HG02763 (cell line): ENCODE measurements around the gene TCTN1.
"Not testable (repeated sequence)": the region's sequence is repeated elsewhere in the genome, so short reads cannot be mapped to it uniquely, and the experiment has no call there.

Experiments
- ATAC-seq: cut with Tn5 transposase; IDR thresholded peaks from one replicate; pipeline ENCODE4 v1.9.1; 2021; ENCODE audit warnings: mild to moderate bottlenecking, moderate library complexity; ENCODE audit not compliant: unreplicated experiment

The TCTN1 gene

DNA sequence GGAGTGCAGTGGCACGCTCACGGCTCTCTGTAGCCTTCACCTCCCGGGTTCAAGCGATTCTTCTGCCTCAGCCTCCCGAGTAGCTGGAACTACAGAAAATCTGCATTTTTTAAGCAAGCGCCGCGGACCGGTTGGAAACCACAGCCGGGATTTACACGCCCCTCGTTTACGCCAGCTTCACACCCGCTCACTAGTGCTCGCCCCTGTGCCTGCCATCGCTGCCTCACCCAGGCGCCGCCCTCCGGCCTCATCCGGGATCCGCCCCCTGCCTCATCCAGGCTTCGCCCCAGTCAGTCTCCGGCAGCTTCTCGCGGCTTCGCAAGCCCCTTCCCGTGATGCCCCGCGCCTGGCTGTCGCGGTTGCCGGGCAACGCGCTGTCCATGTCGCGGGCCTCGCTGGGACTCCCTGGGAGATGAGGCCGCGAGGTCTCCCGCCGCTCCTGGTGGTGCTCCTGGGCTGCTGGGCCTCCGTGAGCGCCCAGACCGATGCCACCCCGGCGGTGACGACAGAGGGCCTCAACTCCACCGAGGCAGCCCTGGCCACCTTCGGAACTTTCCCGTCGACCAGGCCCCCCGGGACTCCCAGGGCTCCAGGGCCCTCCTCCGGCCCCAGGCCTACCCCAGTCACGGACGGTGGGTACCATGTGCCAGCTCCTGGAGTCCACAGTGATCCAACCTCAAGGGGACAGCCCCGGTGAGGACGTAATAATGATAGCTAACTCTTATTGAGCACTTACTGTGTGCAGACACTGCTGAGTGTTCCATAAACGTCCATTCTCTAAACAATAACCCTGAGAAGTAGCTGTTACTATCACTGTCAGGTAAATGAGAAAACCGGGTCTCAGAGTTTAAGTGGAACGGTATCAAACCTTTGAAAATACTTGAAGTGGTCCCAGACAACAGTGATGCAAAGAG lies at the start of gene TCTN1:
Gene TCTN1 (plus strand): TSS at position 359 of the 914 bp plus-strand sequence. CDS start 54 bp downstream, at position 413.
- peak; percentile 91 for ATAC-seq

DNA sequence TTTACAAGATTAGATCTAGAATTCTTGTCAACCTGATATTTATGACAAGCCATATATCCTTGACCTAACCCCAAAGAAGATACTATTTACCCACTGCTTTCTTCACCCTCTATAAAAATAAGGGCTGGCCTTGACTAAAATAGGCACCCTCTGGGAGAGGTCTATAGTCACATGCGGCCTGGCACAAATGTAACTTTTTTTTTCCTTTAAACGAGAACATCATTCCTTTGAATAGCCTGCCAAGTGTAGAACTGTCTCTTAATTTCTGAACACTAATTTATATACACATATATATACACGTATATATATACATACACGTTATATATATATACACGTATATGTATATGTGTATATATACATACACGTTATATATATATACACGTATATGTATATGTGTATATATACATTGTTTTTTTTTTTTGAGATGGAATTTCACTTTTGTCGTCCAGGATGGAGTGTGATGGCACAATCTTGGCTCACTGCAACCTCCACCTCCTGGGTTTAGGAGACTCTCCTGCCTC lies 49.4 kb upstream of the TCTN1 start:
- no peak for ATAC-seq

DNA sequence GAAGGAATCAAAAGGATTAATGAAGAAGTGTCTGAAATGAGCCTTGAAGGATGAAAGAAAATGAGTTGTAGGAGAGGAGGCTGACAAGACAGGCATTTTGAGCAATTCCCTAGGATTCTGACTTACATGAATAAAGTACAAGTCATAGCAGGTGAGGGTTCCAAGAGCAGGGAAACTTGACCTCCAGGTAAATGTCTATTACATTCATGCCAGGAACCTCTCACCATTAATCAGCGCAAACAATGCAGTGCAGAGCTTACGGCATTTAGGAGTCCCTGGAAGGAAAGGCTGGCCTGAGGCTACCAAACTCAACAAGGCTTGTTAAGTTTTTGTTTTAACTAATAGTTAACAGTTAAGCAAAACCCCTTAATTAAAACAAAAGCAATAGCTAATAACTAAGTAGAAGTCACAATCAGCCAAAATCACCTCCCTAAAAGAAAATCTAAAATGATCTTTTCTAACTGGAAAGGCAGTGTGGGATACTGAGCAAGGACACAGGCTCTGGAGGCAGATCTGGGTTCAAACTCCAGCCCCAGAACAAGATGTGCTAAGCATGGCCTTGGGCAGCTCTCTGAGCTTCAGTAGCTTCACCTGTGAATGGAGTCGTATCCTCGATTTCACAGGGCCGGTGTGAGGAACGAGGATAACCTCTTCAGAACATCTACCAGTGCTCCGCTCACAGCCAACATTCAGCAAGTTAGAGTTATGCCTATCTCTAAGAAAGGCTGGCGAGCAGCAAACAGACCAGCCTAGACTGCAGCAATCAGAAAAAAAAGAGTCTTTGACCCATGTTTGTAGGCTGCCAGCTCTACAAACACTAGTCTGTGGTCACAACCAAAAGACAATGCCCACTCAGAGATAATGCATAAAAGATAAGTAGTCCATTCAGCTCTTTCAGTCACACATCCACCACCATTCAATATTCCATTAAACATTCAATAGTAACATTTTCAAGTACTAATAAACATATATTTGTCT lies 47.7 kb upstream of the TCTN1 start:
- ATAC-seq, result no peak

DNA sequence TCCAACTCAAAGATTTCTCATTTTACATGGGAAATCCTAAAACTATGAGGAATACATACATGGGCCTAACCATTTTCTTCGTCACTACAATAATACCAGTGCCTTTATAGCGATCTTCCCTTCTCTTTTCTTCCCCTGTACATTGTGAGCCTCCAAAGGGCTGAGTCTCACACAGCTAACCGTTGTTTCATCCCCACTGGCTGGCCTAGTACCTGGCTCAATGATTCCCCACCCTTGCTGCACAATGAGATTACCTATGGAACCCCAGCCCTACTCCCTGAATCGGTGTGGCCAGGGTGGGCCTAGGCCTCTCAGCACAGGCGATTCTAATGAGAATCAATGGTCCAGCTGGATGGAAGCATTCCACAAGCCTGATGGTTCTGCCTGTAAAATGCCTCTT lies 46.9 kb upstream of the TCTN1 start:
- no peak for ATAC-seq

DNA sequence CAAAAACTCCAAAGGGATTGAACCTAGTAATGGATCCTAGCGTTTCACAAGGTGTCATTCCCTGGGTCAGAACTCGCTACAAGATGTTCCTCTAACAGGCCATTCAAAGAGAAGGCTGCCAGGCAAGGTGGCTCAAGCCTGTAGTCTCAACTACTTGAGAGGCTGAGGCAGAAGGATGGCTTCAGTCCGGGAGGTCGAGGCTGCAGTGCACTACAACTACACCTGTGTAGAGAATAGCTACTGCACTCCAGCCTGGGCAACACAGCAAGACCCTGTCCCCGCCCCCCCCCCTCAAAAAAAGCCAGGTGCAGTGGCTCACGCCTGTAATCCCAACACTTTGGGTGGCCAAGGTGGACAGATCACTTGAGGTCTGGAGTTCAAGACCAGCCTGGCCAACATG lies 45.2 kb upstream of the TCTN1 start:
- ATAC-seq, result no peak

DNA sequence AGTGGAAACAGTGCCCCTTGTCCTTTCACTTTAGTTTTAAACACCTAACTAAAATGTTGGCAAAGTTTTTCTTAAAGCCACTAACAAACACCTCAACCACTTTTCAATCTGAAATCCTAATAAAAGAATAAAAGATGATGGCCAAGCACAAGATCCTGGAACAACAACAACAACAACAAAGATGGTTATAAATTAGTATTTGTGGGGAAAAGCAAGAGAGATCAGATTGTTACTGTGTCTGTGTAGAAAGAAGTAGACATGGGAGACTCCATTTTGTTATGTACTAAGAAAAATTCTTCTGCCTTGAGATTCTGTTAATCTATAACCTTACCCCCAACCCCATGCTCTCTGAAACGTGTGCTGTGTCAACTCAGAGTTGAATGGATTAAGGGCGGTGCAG lies 44.1 kb upstream of the TCTN1 start:
- not testable (repeated sequence) for ATAC-seq

DNA sequence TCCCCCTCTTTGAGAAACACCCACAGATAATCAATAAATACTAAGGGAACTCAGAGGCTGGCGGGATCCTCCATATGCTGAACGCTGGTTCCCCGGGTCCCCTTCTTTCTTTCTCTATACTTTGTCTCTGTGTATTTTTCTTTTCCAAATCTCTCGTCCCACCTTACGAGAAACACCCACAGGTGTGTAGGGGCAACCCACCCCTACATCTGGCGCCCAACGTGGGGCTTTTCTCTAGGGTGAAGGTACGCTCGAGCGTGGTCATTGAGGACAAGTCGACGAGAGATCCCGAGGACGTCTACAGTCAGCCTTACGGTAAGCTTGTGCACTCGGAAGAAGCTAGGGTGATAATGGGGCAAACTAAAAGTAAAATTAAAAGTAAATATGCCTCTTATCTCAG lies 43.1 kb upstream of the TCTN1 start:
- not testable (repeated sequence) for ATAC-seq

DNA sequence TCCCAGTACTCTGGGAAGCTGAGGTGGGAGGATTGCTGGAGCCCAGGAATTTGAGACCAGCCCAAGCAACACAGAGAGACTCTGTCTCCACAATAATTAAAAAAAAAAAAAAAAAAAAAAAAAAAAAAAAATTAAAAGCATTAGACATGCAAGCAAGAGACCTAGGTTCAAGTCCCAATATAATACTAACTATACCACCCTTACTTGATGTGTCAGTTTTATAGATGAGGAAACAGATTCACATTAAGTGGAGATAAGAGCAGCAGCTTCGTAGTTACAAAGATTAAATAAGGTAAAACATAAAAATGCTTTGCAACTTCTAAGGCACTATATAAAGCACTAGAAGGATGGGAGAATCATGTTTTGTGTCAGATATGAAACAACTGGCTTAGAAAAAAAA lies 39.9 kb upstream of the TCTN1 start:
- ATAC-seq, result no peak

DNA sequence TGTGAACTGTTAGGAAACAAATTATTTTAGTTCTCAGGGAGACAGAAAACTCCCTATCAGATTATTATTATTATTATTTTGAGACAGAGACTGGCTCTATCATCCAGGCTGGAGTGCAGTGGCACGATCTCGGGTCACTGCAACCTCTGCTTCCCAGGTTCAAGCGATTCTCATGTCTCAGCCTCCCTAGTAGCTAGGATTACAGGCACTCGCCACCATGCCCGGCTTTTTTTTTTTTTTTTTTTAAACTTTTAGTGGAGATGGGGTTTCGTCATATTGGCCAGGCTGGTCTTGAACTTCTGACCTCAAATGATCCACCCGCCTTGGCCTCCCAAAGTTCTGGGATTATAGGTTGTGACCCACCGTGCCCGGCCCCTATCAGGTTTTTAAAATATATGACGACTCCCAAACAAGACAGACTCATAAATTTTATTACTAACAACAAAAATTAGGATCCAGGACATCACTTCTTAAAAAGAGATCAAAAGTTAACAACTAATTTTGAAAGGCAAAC lies 39.2 kb upstream of the TCTN1 start:
- ATAC-seq, result not testable (repeated sequence)

DNA sequence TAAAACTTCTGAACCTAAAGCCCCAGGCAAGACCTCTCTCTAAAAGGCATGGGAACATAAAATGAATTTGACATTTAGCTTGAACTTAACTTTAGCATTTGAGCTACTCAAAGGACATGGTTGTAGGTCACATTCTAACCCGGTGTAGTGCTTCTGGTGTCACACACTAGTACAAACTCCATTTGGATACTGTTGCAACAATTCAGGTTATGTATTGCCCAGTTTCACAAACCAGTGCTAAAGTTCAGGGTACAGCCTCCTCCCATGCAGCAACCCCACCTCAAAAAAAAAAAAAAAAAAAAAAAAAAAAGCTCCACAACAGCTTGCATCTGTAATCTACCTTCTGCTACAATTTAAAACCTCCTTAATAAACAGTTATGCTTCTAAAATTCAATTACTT lies 38.6 kb upstream of the TCTN1 start:
- ATAC-seq, result no peak

DNA sequence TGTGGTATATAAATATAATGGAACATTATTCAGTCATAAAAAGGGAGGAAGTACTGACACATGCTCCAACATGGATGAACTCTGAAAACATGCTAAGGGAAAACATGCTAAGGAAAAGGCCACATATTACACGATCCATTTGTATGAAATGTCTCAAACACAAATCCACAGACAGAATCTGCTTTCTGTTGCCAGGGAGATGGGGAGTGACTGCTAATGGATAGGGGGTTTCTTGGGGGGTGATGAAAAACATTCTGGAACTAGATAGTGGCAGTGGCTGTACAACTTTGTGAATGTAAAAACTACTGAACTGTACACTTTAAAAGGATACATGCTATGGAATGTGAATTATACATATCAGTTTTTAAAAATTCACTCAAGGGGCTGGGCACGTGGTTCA lies 37.4 kb upstream of the TCTN1 start:
- no peak for ATAC-seq

DNA sequence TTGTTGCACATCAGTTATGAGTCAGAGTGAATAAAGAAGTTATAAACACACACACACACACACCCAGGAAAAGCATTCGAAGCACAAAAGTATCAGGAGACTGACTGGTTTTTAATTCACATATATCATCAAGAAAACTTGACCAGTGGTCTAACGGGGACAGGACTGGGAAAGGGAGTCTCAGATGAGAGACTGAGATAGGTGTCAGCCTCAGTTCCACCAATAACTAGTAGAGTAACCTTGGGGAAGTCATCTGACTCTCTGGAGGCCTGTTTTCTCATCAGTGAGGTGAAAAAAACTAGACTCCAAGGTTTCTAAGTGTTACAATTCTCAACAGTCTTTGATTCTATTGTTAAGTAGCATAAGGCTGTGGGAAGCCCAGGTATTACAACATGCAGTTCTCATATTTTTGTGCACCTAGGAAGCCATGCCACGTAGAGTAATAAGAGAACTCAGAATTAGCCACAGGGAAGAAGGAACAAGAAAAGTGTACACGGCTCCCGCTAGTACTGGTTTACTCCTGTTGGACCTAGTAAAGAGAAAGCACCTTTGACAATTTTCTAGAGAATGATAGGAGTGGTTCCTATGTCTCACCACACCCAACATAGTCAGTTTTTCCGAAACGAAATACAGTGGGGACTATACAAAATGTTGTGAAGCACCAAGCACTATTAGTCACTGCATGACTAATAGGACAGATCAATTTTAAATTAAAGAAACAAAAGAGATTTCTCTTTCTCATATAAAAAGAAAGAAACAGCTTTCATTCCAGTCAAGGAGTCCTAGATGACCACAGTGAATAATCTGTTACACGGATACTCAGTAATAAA lies 35.9 kb upstream of the TCTN1 start:
- ATAC-seq, result no peak

DNA sequence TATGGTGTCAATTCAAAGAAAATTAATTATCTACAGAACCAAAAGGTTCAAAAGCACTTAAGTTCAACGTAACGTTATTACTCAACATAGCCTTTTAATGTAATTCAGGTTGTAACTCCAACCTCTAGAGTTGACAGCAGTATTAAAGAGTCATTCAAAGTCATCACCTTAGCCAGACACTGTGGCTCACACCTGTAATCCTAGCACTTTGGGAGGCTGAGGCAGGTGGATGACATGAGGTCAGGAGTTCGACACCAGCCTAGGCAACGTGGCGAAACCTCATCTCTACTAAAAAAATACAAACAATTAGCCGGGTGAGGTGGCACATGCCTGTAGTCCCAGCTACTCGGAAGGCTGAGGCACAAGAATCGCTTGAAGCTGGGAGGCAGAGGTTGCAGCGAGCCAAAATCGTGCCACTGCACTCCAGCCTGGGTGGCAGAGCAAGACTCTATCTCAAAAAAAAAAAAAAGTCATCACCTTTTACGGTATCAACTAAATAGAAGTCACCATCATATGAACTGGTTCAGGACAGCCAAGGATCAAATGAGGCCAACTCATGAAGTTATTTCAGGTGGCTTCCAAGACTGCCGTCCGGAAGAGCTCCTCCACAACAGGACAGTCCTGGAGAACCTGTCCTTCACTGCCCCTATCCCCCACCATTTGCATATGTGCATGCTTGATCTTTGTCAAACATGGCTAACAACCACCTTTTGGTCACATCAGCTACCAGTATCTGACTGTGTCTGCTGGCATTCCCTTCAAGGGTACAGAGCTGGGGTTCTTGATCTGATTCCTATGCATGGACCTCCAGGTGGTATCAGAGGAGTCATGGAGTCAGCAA lies 35.0 kb upstream of the TCTN1 start:
- ATAC-seq, result no peak

DNA sequence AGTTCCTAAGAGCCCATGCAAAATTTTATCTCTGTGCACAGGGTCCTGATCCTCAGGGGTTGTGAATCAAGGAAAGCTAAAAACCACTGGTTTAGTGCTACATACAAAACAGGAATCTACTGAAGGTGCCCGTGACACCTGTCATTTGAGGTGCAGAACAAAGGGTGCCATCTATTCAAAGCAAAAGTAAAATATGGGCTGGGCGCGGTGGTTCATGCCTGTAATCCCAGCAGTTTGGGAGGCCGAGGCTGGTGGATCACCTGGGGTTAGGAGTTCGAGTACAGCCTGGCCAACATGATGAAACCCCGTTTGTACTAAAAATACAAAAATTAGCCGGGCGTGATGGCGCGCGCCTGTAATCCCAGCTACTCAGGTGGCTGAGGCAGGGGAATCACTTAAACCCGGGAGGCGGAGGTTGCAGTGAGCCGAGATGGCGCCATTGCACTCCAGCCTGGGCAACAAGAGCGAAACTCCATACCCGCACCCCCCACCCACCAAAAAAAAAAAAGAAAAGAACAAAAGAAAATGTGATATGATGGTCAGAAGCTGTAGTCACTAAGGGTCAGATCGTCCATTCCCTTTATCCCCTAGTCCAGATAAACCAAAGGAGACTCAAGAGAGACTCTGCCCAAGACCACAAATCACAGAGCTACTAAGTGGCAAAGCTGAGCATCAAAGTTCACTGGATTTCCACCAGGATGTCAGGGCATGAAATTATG lies 34.2 kb upstream of the TCTN1 start:
- no peak for ATAC-seq

DNA sequence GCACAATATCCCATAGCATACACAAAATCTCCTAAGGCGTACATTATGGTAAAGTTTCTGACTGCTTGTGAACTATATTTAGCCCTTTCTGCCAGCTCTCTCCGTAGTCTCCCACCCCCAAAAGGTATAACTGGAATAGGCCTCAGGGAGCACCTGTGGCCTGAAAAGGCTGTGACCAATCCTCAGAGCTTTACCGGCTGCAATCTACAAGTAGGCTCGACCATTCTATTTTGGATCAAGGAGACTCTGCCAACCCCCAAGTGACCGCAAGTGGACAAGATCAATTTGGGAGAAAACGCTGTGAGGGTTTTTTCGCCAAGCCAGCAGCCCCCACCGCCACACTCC lies 32.0 kb upstream of the TCTN1 start:
- no peak for ATAC-seq

DNA sequence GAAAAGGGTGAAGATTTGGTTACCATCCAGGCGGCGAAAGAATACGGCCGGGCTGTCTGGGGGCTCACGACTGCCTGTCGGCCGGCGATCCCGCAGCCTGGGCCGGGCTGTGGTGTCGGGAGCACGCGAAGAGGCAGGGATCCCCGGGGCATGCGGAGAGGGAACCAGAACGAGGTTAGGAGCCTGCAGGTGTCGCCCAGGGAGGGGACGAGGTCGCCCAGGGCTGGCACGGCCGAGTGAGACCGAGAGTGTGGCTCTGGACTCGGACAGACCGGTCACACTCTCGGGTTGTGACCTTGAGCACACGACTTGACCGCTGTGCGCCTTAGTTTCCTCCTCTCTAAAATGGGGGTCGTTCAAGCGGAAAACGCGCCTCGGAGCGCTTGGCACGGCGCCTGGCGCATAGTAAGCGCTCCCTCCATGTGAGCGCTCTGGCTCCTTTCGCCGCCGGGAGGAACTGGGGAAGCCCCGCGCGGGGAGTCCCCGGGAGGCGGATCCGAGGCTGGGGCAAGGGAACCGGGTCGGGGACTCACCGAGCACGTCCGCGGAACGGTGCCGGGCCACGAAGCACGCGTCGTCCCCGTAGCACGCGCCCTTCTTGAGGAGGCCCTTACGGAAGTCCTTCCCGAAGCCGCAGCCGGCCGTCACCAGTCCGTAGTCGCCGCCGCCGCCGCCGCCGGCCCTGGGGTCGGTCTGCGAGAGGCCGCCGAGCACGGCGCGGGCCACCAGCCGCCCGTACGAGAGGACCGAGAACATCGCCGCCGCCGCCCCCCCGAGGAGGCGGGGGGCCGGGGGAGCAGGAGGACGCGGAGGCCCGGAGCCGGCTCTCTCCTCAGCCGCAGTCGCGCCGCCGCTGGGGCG lies 31.4 kb upstream of the TCTN1 start:
- peak; percentile 52 for ATAC-seq

DNA sequence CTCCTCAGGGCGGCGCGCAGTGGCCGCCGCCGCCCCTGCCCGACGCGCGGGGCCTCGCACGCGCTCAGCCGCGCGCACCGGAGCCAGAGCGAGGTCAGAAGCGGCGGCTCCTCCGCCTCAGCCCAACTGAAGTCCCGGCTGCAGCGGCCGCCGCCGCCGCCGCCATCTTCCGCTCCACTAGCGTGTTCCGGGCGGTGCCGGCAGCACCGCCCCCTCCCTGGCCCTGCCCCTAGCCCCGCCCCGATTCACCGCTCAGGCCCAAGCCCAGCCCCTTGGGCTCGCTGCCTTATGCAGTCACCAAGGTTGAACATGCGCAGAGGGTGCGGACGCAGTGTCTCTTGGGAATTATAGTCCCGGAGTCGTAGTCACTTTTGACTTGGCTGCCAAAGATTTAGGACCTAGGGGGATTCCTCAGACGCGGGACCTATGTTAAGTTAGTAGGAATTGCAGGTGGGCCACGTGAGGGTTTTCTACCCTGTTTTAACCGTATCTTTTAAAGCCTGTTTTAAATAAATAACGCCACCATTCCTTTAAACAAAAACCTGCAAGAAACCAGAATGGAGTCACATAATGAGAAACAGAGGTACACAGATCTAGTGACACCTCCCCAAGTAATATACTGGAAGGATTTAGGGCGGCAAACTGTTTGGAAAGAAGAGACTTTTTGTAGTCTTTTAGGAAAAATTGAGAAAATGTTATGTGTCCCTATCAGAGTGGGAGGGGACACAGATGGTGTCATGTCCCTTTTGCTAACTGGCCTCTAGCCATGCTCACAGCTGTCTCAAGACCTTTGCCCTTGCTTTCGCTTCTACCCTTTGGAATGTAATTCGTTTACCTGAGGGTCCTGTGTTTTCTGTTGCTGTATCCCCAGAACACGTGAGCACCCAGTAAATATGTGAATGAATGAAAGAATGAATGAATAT lies 30.5 kb upstream of the TCTN1 start, which contains the start of gene PPTC7:
Gene PPTC7 (minus strand): TSS at position 182 of the 923 bp plus-strand sequence. CDS start 287 bp downstream, outside the sequence.
- ATAC-seq, result peak; percentile 84
